Measurements from ENCODE around the gene PRKAR2B. TPM values are rescaled to one million over a fixed set of nuclear protein-coding genes. Genes with fewer than 3 reads are reported as not detected.

Gene PRKAR2B
- total and polyA plus RNA-seq, 12 donors = 30.4 to 212 (median 82.9) TPM

GRCh38 chr7:107108793-107109371 is 64.4 kb downstream of the PRKAR2B start:
- Histone ChIP-seq H3K27me3 (no peaks in the 10 kb centered on the region), H3K4me1 (replicated peaks in 1 of 2) (peaks cover 0 to 14% of the 10 kb centered on the region in 2 donors), H3K9me3 (replicated peaks in 1 of 3) (no peaks in the 10 kb centered on the region), H3K4me3 (no peak overlapping the region), H3K36me3 (replicated peaks in 1 of 2) (no peaks in the 10 kb centered on the region), H3K27ac (no peak overlapping the region)
- TF ChIP-seq CTCF (IDR thresholded peaks at IDR 0.05) (no peak), POLR2A (IDR thresholded peaks at IDR 0.05) (no peak)
- intact Hi-C loops (cut with DNase I) = no loop called here
- DNase-seq = no peak

- H3K4me3 ChIP-seq = no peak overlapping the region
- peaks cover 0 to 14% of the 10 kb centered on the region in 2 donors for H3K4me1 ChIP-seq (replicated peaks in 1 of 2)
- no peak for DNase-seq
- no peaks in the 10 kb centered on the region for H3K36me3 ChIP-seq (replicated peaks in 1 of 2)
- intact Hi-C loops (cut with DNase I) = no loop called here
- no peaks in the 10 kb centered on the region for H3K9me3 ChIP-seq (replicated peaks in 1 of 3)
- TF ChIP-seq CTCF (IDR thresholded peaks at IDR 0.05) = no peak
- no peak for TF ChIP-seq POLR2A (IDR thresholded peaks at IDR 0.05)
- no peak overlapping the region for H3K27ac ChIP-seq
- WGBS, 4 donors = 94 to 100% (median 98%) methylated on average over 4 of the region's 4 CpGs
- no peaks in the 10 kb centered on the region for H3K27me3 ChIP-seq
Observed at GRCh38 chr7:107109955-107110354, 65.5 kb downstream of the PRKAR2B start.

GRCh38 chr7:107111196-107111595 is 66.7 kb downstream of the PRKAR2B start:
- no peaks in the 10 kb centered on the region for H3K36me3 ChIP-seq (replicated peaks in 1 of 2)
- H3K4me3 ChIP-seq = no peak overlapping the region
- no peaks in the 10 kb centered on the region for H3K9me3 ChIP-seq (replicated peaks in 1 of 3)
- no peaks in the 10 kb centered on the region for H3K27me3 ChIP-seq
- intact Hi-C loops (cut with DNase I) = no loop called here
- TF ChIP-seq CTCF (IDR thresholded peaks at IDR 0.05) (no peak), POLR2A (IDR thresholded peaks at IDR 0.05) (no peak)
- DNase-seq = peak in 3 of 7 donors; percentile 15 to 33 (median 24)
- peak overlapping the region in 1 of 5 donors; percentile 14 for H3K27ac ChIP-seq
- peaks cover 0 to 14% of the 10 kb centered on the region in 2 donors for H3K4me1 ChIP-seq (replicated peaks in 1 of 2)
- WGBS, 4 donors = 67 to 78% (median 71%) methylated on average over 1 of the region's 1 CpG

GRCh38 chr7:107113866-107114265 is 69.4 kb downstream of the PRKAR2B start:
- intact Hi-C loops (cut with DNase I) = no loop called here

More at GRCh38 chr7:107113866-107114265, 69.4 kb downstream of the PRKAR2B start:
- Histone ChIP-seq H3K27me3 (no peaks in the 10 kb centered on the region), H3K27ac (no peak overlapping the region), H3K36me3 (replicated peaks in 1 of 2) (no peaks in the 10 kb centered on the region), H3K4me3 (no peak overlapping the region), H3K9me3 (replicated peaks in 1 of 3) (no peaks in the 10 kb centered on the region), H3K4me1 (replicated peaks in 1 of 2) (peaks cover 0 to 17% of the 10 kb centered on the region in 2 donors)
- 73 to 79% (median 76%) methylated on average over 5 of the region's 5 CpGs for WGBS, 4 donors
- DNase-seq = no peak
- TF ChIP-seq POLR2A (IDR thresholded peaks at IDR 0.05) (no peak), CTCF (IDR thresholded peaks at IDR 0.05) (no peak)
